Measurements from ENCODE around the gene ATP2B2.

ATP2B2 gene

DNA sequence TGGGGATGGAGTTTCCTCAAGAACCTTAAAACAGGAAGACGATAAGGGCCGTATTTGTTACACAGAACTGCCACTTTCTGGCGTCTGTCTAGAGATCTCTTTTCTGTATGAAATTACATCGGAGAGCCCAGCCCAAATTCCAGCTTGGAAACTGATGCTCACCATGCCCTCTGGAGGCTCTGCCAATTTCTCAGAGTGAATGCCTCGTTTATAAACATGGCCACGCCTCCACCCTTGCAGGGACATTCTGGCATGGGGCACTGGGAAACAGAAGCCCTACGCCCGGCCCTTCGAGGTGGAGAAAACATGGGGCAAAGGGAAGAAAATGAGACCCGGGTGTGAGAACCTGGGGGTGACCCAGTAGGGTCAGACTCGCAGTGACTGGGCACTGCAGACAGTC lies 131.1 kb downstream of the ATP2B2 start:
- TF ChIP-seq, protein P1, sequence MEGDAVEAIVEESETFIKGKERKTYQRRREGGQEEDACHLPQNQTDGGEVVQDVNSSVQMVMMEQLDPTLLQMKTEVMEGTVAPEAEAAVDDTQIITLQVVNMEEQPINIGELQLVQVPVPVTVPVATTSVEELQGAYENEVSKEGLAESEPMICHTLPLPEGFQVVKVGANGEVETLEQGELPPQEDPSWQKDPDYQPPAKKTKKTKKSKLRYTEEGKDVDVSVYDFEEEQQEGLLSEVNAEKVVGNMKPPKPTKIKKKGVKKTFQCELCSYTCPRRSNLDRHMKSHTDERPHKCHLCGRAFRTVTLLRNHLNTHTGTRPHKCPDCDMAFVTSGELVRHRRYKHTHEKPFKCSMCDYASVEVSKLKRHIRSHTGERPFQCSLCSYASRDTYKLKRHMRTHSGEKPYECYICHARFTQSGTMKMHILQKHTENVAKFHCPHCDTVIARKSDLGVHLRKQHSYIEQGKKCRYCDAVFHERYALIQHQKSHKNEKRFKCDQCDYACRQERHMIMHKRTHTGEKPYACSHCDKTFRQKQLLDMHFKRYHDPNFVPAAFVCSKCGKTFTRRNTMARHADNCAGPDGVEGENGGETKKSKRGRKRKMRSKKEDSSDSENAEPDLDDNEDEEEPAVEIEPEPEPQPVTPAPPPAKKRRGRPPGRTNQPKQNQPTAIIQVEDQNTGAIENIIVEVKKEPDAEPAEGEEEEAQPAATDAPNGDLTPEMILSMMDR (IDR thresholded peaks at IDR 0.05; ENCODE audit: low read depth, low read length): no peak
- DNase-seq (ENCODE audit: extremely low read depth, low read depth): no peak

DNA sequence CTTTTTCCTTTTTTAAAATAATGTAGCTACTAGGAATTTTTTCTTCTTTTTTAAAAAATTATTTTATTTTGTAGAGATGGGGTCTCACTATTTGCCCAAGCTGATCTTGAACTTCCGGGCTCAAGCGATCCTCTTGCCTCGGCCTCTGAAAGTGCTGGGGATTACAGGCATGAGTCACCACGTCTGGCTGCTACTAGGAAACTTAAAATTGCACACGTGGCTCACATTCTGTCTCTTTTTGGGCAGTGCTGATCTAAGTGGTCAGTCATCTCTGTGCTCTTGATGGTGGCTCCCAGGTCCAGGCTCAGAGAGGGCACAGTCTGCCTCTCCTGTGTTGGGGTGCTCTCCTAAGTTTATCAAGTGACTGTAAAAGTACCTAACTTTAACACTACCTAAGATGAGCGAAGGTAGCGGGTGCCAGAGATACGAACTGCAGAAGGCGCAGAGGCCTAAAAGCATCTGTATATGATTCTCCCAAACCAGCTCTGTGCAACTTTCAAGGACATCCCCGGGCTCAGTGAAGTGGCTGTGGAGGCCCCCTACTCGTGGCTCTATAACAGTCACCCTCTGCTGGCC lies 131.6 kb downstream of the ATP2B2 start:
- no peak for DNase-seq (ENCODE audit: extremely low read depth, low read depth)
- TF ChIP-seq, protein P1 (IDR thresholded peaks at IDR 0.05; ENCODE audit: low read depth, low read length): no peak

DNA sequence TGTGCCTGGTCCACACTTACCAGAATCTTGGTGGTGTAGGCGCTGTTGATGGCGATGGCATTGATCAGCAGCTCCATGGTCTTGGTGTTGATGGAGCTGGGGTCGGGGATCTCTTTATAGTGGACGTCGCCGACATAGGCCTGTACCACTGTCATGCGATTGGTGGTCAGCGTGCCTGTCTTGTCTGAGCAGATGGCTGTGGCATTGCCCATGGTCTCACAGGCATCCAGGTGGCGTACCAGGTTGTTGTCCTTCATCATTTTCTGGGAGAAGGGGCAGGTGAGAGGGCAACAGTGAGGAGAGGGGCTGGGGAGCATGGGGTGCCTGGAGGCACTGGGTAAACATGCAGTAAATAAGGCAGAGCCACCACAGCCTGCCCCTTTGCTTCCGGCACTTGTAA lies 133.6 kb downstream of the ATP2B2 start:
- no peak for DNase-seq (ENCODE audit: extremely low read depth, low read depth)

DNA sequence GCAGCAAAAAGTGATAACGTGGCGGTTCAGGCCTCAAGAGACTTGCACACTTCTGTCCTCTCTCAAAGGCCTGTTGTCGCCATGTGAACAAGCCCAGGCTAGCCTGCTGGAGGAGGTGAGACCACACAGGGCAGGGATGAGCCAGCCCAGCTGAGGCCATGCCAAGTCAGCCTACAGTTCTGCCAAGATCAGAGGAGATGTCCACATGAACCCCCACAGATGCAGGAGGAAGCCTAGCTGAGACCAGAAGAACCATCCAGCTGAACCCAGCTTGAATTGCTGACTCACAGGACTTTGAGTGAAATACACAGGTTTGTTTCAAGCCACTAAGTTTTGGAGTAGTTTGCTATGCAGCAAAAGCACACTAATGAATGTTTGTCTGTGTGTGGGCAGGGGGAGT lies 134.2 kb downstream of the ATP2B2 start:
- TF ChIP-seq, protein P1 (IDR thresholded peaks at IDR 0.05; ENCODE audit: low read depth, low read length): no peak
- no peak for DNase-seq (ENCODE audit: extremely low read depth, low read depth)

More for the DNA sequence above, 133.6 kb downstream of the ATP2B2 start:
- TF ChIP-seq, protein P1 (IDR thresholded peaks at IDR 0.05; ENCODE audit: low read depth, low read length): no peak

DNA sequence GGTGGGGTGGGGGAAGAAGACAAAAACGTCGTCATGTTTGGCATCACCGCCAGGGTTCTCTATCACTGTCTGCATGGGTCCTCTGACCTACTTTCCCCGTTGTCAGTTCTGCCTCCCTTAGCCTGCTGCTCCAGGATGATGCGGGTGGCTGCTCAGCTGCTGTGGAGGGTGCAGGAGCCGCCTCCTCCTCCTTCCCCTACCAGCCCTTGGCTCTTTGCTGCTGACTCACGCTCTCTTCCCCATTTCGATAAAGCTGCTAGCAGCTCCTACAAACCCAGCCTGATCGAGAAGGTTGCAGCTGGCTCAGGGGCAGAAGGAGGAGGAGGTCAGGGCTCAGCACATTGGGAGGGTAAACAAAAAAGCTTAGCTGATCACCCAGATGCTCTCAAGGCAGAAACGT lies 135.0 kb downstream of the ATP2B2 start:
- DNase-seq (ENCODE audit: extremely low read depth, low read depth): peak; percentile 16
- TF ChIP-seq, protein P1 (IDR thresholded peaks at IDR 0.05; ENCODE audit: low read depth, low read length): no peak

DNA sequence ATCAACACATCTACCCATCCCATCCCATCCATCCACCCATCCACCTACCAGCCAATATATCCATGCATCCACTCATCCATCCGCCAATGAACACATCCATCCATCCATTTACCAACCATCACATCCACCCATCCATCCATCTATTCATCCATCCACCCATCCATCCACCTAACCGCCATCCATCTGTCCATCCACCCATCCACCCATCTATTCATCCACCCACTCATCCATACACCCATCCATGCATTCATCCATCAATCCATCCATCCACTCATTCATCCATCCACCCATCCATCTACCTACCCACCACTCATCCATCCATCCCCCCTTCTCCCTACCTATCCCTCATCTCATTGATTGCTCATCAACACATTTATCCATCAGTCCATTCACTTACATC lies 136.9 kb downstream of the ATP2B2 start:
- no peak for DNase-seq (ENCODE audit: extremely low read depth, low read depth)
- TF ChIP-seq, protein P1 (IDR thresholded peaks at IDR 0.05; ENCODE audit: low read depth, low read length): no peak

DNA sequence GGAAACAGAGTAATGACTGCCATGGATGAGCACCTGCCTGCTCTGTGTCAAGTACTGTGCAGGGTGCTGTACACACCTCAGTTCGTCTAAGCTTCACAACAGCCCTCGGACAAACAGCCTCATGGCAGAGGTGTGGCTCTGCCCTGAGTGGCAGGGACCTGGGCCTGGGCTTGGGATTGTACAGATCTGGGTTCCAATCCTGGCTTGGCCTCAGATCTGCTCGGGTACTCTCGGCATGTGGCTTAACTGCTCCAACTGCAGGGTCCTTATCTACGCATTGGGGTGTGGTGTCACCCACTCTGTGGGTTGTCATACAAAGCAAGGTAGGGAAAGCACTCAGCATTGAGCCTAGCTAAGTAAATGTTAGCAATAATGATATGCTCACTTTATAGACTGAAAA lies 137.9 kb downstream of the ATP2B2 start:
- no peak for DNase-seq (ENCODE audit: extremely low read depth, low read depth)
- TF ChIP-seq, protein P1 (IDR thresholded peaks at IDR 0.05; ENCODE audit: low read depth, low read length): no peak

Measured in AG09319 (cell line).